HCT116 (cell line): ENCODE data around the gene NEUROD4. TPM values are rescaled to one million over a fixed set of nuclear protein-coding genes. Genes with fewer than 3 reads are reported as not detected.

Experiments
- ATAC-seq: fragments of 200-7000 bp; cut with Tn5 transposase; 2 replicates; pipeline ENCODE4 v1.9.1; 2020; ENCODE audit warnings: mild to moderate bottlenecking, moderate library complexity
- BruUV-seq: library from RNA; stranded (reverse); fragments of 400-500 nt; replicated peaks from 2 replicates; lab custom pipeline; 2021; lab: Mats Ljungman, UMichigan
- CTCF ChIA-PET: fragments of 300-600 bp; sonication (Branson Sonifier 250); formaldehyde crosslinking; loops from one replicate; lab custom pipeline; 2021; ENCODE audit warnings: antibody characterized with exemption; lab: Charles Lee
- POLR2A ChIA-PET: fragments of 300-600, 350-600 bp; sonication (Branson Sonifier 250); formaldehyde crosslinking; loops from one replicate; lab custom pipeline; 2021; ENCODE audit warnings: antibody characterized with exemption; lab: Charles Lee
- RAD21 ChIA-PET, 2 experiments: fragments of 300-600 bp; sonication (Branson Sonifier 250); formaldehyde crosslinking; loops; one replicate each; lab custom pipeline; 2023; ENCODE audit warnings: low total read pairs in 2 of 2; ENCODE audit not compliant: uncharacterized antibody in 2 of 2, unreplicated experiment in 2 of 2, low non-redundant PET in 1 of 2; lab: Charles Lee
- DNase-seq: peaks from one replicate; pipeline ENCODE4 v3.0.0-alpha.2; 2010; ENCODE audit warnings: low read depth, low spot score
- H2AFZ ChIP-seq: fragments of 200-600 bp; shearing (Covaris generic), sonication (generic); 2 replicates; pipeline ENCODE4 v1.6.1; 2017; ENCODE audit warnings: low read depth, mixed run types, mixed read lengths, antibody characterized with exemption, low read length; ENCODE audit not compliant: poor library complexity, severe bottlenecking
- H3K27ac ChIP-seq: 2 replicates; pipeline ENCODE4 v1.5.1; 2012; ENCODE audit warnings: low read depth, low read length
- H3K27me3 ChIP-seq: fragments of 200-600 bp; sonication (generic); 2 replicates; pipeline ENCODE4 v1.6.1; 2016; ENCODE audit warnings: mixed run types, low read length, mixed read lengths; ENCODE audit not compliant: insufficient read depth
- H3K36me3 ChIP-seq, 2 experiments: fragments of 200-500 bp in 1 of 2; fragments of 200-600 bp in 1 of 2; sonication (Bioruptor generic) in 1 of 2; sonication (generic) in 1 of 2; 2 replicates each; pipeline versions ENCODE4 v1.5.1 to v1.6.1; 2014 to 2016; ENCODE audit warnings: low read length in 2 of 2, inconsistent platforms in 1 of 2, mixed read lengths in 1 of 2, mixed run types in 1 of 2; ENCODE audit not compliant: insufficient read depth in 2 of 2, control insufficient read depth in 1 of 2
- H3K4me1 ChIP-seq, 2 experiments: fragments of 200-600 bp in 1 of 2; sonication (generic) in 1 of 2; 2 replicates each; pipeline versions ENCODE4 v1.5.1 to v1.6.1; 2012 to 2017; ENCODE audit warnings: low read length in 2 of 2, inconsistent platforms in 1 of 2, mild to moderate bottlenecking in 1 of 2, mixed read lengths in 1 of 2, mixed run types in 1 of 2, moderate library complexity in 1 of 2; ENCODE audit not compliant: insufficient read depth in 2 of 2, control insufficient read depth in 1 of 2
- H3K4me2 ChIP-seq: fragments of 200-600 bp; sonication (generic); 2 replicates; pipeline ENCODE4 v1.6.1; 2017; ENCODE audit warnings: mixed run types, low read length, mixed read lengths
- H3K4me3 ChIP-seq, 2 experiments: fragments of 200-600 bp in 1 of 2; sonication (generic) in 1 of 2; replicated peaks in 1 of 2; 2 replicates each; pipeline ENCODE4 v1.5.1; 2011 to 2016; ENCODE audit warnings: low read length in 2 of 2, control low read depth in 1 of 2, low read depth in 1 of 2, mild to moderate bottlenecking in 1 of 2, mixed read lengths in 1 of 2, mixed run types in 1 of 2
- H3K79me2 ChIP-seq: fragments of 200-600 bp; sonication (generic); 2 replicates; pipeline ENCODE4 v1.6.1; 2017; ENCODE audit warnings: mild to moderate bottlenecking, mixed run types, low read length, moderate library complexity, mixed read lengths; ENCODE audit not compliant: insufficient read depth
- H3K9ac ChIP-seq: fragments of 200-600 bp; sonication (generic); 2 replicates; pipeline ENCODE4 v1.6.1; 2016; ENCODE audit warnings: low read length, mixed read lengths
- H3K9me2 ChIP-seq: fragments of 200-600 bp; sonication (generic), shearing (Covaris generic); 2 replicates; pipeline ENCODE4 v1.6.1; 2017; ENCODE audit warnings: mixed run types, mild to moderate bottlenecking, moderate library complexity; ENCODE audit not compliant: insufficient read depth
- H3K9me3 ChIP-seq, 2 experiments: fragments of 200-500 bp in 1 of 2; fragments of 200-600 bp in 1 of 2; sonication (Bioruptor generic) in 1 of 2; sonication (generic) in 1 of 2; 2 replicates each; pipeline ENCODE4 v1.6.1; 2014 to 2017; ENCODE audit warnings: low read length in 2 of 2, mixed read lengths in 2 of 2, inconsistent platforms in 1 of 2, low read depth in 1 of 2, mild to moderate bottlenecking in 1 of 2, mixed run types in 1 of 2, moderate library complexity in 1 of 2; ENCODE audit not compliant: control insufficient read depth in 1 of 2, insufficient read depth in 1 of 2
- H4K20me1 ChIP-seq: fragments of 200-600 bp; sonication (generic), shearing (Covaris generic); 2 replicates; pipeline ENCODE4 v1.6.1; 2017; ENCODE audit warnings: mixed run types, mild to moderate bottlenecking, moderate library complexity; ENCODE audit not compliant: insufficient read depth
- CBX3 ChIP-seq: IDR thresholded peaks from 2 replicates; pipeline ENCODE4 v1.6.1; 2012; ENCODE audit warnings: low read depth
- CTCF ChIP-seq, 3 experiments: fragments of 200-600 bp in 1 of 3; sonication (generic) in 1 of 3; IDR thresholded peaks in 2 of 3; conservative IDR thresholded peaks in 1 of 3; 2 replicates each; pipeline ENCODE4 v1.5.1; 2012 to 2017; ENCODE audit warnings: low read depth in 2 of 3, low read length in 2 of 3, antibody characterized with exemption in 1 of 3, borderline replicate concordance in 1 of 3, control low read depth in 1 of 3, mild to moderate bottlenecking in 1 of 3, mixed read lengths in 1 of 3, mixed run types in 1 of 3, moderate library complexity in 1 of 3; ENCODE audit not compliant: insufficient read depth in 1 of 3
- JUND ChIP-seq: IDR thresholded peaks from 2 replicates; pipeline ENCODE4 v1.6.1; 2012
- POLR2AphosphoS5 ChIP-seq: IDR thresholded peaks from 2 replicates; pipeline ENCODE4 v1.6.1; 2011; ENCODE audit warnings: mild to moderate bottlenecking, low read depth, low read length, moderate library complexity
- RAD21 ChIP-seq: IDR thresholded peaks from 2 replicates; pipeline ENCODE4 v1.6.1; 2012; ENCODE audit warnings: low read depth, mild to moderate bottlenecking
- YY1 ChIP-seq: IDR thresholded peaks from 2 replicates; pipeline ENCODE4 v1.6.1; 2011; ENCODE audit warnings: low read length, low read depth, moderate library complexity, mild to moderate bottlenecking; ENCODE audit not compliant: insufficient replicate concordance; ENCODE audit errors: extremely low read depth
- ZFX ChIP-seq: fragments of 450-650 bp; IDR thresholded peaks from 2 replicates; pipeline ENCODE4 v1.6.1; 2017
- intact Hi-C: fragments of 100-400 bp; cut with micrococcal nuclease; formaldehyde crosslinking; loops from 2 replicates; pipeline ENCODE4 v1.10.0; 2022
- total RNA-seq: library from RNA; stranded (reverse); gene quantifications from one replicate; pipeline ENCODE4 v1.2.1, GENCODE V29; 2021; ENCODE audit not compliant: unreplicated experiment
- TF ChIP-seq, protein P1 (sequence below): IDR thresholded peaks from 2 replicates; pipeline ENCODE4 v1.6.1; 2012

The NEUROD4 gene
- total RNA-seq, 1 experiment from 2014 or later: not detected

DNA sequence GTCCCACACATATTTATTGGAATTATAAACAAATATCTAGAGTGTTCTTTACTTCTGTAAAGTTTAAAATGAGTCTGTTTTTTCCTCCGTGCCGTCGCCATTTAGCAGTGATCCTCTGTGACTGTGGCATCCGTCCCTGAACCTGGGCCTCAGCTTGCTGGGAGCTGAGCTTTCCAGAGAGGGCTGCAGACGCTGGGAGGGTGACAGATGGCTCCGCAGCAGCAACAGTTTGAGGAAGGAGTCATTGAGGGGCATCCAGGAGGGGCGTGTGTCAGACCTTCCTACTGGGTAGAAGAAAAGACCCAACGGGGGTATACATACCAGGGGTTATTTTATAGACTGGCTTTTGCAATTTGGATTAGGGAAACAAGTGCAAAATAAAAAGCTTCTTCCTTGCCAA is 47.9 kb downstream of the NEUROD4 start:
- CTCF ChIA-PET: interaction anchor here (0.7 to 10.1 kb wide), 18 partner anchors 9 to 540 kb away, joined by 3 to 325 read pairs (median 4); no protein-coding TSS in a partner anchor
- Histone ChIP-seq H3K9ac (no peak overlapping the region), H3K4me2 (no peak overlapping the region), H3K9me2 (no peaks in the 10 kb centered on the region), H3K4me1 (no peaks in the 10 kb centered on the region), H3K27ac (no peak overlapping the region), H3K36me3 (no peaks in the 10 kb centered on the region), H4K20me1 (no peaks in the 10 kb centered on the region; the same call in 1 of the 2 replicates), H3K79me2 (no peaks in the 10 kb centered on the region), H3K27me3 (peaks cover 47% of the 10 kb centered on the region), H3K4me3 (no peak overlapping the region), H3K9me3 (no peaks in the 10 kb centered on the region), H2AFZ (no peak overlapping the region)
- no TSS peak for BruUV-seq
- DNase-seq (no peak), ATAC-seq (no peak)
- RAD21 ChIA-PET: interaction anchor here in 1 of 2 experiments (1.0 kb wide), 1 partner anchor 75 kb away, joined by 4 read pairs; no protein-coding TSS in a partner anchor
- intact Hi-C loops: no loop called here
- no peak for TF ChIP-seq ZFX
- TF ChIP-seq POLR2AphosphoS5: no peak
- TF ChIP-seq JUND: no peak
- TF ChIP-seq, protein P1, sequence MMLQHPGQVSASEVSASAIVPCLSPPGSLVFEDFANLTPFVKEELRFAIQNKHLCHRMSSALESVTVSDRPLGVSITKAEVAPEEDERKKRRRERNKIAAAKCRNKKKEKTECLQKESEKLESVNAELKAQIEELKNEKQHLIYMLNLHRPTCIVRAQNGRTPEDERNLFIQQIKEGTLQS: no peak
- POLR2A ChIA-PET: no interaction called here

GRCh38 chr12:55068416-55069010 is 48.7 kb downstream of the NEUROD4 start:
- RAD21 ChIA-PET: interaction anchor here in 1 of 2 experiments (1.0 kb wide), 1 partner anchor 76 kb away, joined by 4 read pairs; no protein-coding TSS in a partner anchor
- Histone ChIP-seq H3K36me3 (no peaks in the 10 kb centered on the region), H4K20me1 (no peaks in the 10 kb centered on the region), H2AFZ (peak overlapping the region; percentile 32), H3K27me3 (peaks cover 39% of the 10 kb centered on the region), H3K9ac (no peak overlapping the region), H3K9me3 (no peaks in the 10 kb centered on the region), H3K4me2 (no peak overlapping the region), H3K4me1 (no peaks in the 10 kb centered on the region), H3K4me3 (no peak overlapping the region), H3K9me2 (no peaks in the 10 kb centered on the region), H3K27ac (no peak overlapping the region), H3K79me2 (no peaks in the 10 kb centered on the region)
- no peak for TF ChIP-seq CBX3
- peak; percentile 46 for TF ChIP-seq YY1
- peak; percentile 49 to 84 (median 77); a peak in 5 of 6 replicates for TF ChIP-seq CTCF (IDR thresholded peaks at IDR 0.05 in 2 of 3, conservative IDR thresholded peaks at IDR 0.05 in 1 of 3; ENCODE audit: borderline replicate concordance in 1 of 3, insufficient read depth in 1 of 3, low read depth in 2 of 3, low read length in 2 of 3)
- TF ChIP-seq RAD21: peak; percentile 52
- intact Hi-C loops: no loop called here
- no TSS peak for BruUV-seq
- POLR2A ChIA-PET: no interaction called here
- ATAC-seq: peak; percentile 94
- peak; percentile 51 for DNase-seq
- CTCF ChIA-PET: interaction anchor here (0.7 to 10.1 kb wide), 18 partner anchors 10 to 541 kb away, joined by 3 to 325 read pairs (median 4); no protein-coding TSS in a partner anchor
